T-helper 2 cell treated with Interferon-gamma antibody and Interleukin-4, amounts not matched to agents 5 μg/mL and 100 μg/mL, for 36 hours (primary cell): ENCODE results near the gene TIMM13.
A peak's percentile ranks its signal among the peaks of the same experiment; 100 is the strongest.

ENCODE experiments used
- DNase-seq: peaks from one replicate; pipeline ENCODE4 v3.0.0; 2021; ENCODE audit warnings: low spot score
- H3K27ac Mint-ChIP-seq: one replicate; pipeline ENCODE4 v1.8.0; 2021; ENCODE audit warnings: mild to moderate bottlenecking, mixed read lengths
- H3K27me3 Mint-ChIP-seq: one replicate; pipeline ENCODE4 v1.8.0; 2021; ENCODE audit warnings: low read depth, mixed read lengths
- H3K36me3 Mint-ChIP-seq: one replicate; pipeline ENCODE4 v1.8.0; 2021; ENCODE audit warnings: low read depth, mixed read lengths
- H3K4me1 Mint-ChIP-seq: one replicate; pipeline ENCODE4 v1.8.0; 2021; ENCODE audit warnings: low read depth, mixed read lengths
- H3K4me3 Mint-ChIP-seq: one replicate; pipeline ENCODE4 v1.8.0; 2022; ENCODE audit warnings: mild to moderate bottlenecking, moderate library complexity, mixed read lengths
- H3K9me3 Mint-ChIP-seq: one replicate; pipeline ENCODE4 v1.8.0; 2021; ENCODE audit warnings: mixed read lengths

Gene TIMM13

GRCh38 chr19:2446381-2446780 is 19.0 kb upstream of the TIMM13 start:
- Mint-ChIP-seq H3K4me3 (peak overlapping the region; percentile 58), H3K27me3 (no peaks in the 10 kb centered on the region), H3K4me1 (peaks cover 9% of the 10 kb centered on the region), H3K9me3 (no peaks in the 10 kb centered on the region), H3K27ac (peak overlapping the region; percentile 61), H3K36me3 (peaks cover 21% of the 10 kb centered on the region)
- DNase-seq: no peak

- Mint-ChIP-seq H3K27me3 (no peaks in the 10 kb centered on the region), H3K9me3 (no peaks in the 10 kb centered on the region), H3K27ac (no peak overlapping the region), H3K4me3 (no peak overlapping the region), H3K4me1 (peaks cover 13% of the 10 kb centered on the region), H3K36me3 (peaks cover 20% of the 10 kb centered on the region)
- no peak for DNase-seq
Observed at GRCh38 chr19:2444251-2445002, 17.0 kb upstream of the TIMM13 start.

GRCh38 chr19:2443785-2444182 is 16.4 kb upstream of the TIMM13 start:
- peaks cover 19% of the 10 kb centered on the region for H3K36me3 Mint-ChIP-seq
- no peak overlapping the region for H3K4me3 Mint-ChIP-seq
- H3K27me3 Mint-ChIP-seq: no peaks in the 10 kb centered on the region
- peaks cover 13% of the 10 kb centered on the region for H3K4me1 Mint-ChIP-seq
- no peaks in the 10 kb centered on the region for H3K9me3 Mint-ChIP-seq
- no peak overlapping the region for H3K27ac Mint-ChIP-seq
- DNase-seq: no peak

- H3K4me3 Mint-ChIP-seq: no peak overlapping the region
- H3K27ac Mint-ChIP-seq: no peak overlapping the region
- H3K9me3 Mint-ChIP-seq: no peaks in the 10 kb centered on the region
- H3K4me1 Mint-ChIP-seq: peaks cover 12% of the 10 kb centered on the region
- peaks cover 17% of the 10 kb centered on the region for H3K36me3 Mint-ChIP-seq
- no peaks in the 10 kb centered on the region for H3K27me3 Mint-ChIP-seq
- DNase-seq: no peak
Observed at GRCh38 chr19:2443116-2443784, 15.9 kb upstream of the TIMM13 start.

GRCh38 chr19:2441096-2441752 is 13.8 kb upstream of the TIMM13 start:
- Mint-ChIP-seq H3K4me3 (no peak overlapping the region), H3K9me3 (no peaks in the 10 kb centered on the region), H3K36me3 (peaks cover 16% of the 10 kb centered on the region), H3K4me1 (peaks cover 5% of the 10 kb centered on the region), H3K27me3 (no peaks in the 10 kb centered on the region), H3K27ac (no peak overlapping the region)
- DNase-seq: no peak

- Mint-ChIP-seq H3K36me3 (peaks cover 18% of the 10 kb centered on the region), H3K9me3 (no peaks in the 10 kb centered on the region), H3K27ac (no peak overlapping the region), H3K4me3 (no peak overlapping the region), H3K4me1 (peaks cover 4% of the 10 kb centered on the region), H3K27me3 (no peaks in the 10 kb centered on the region)
- DNase-seq: no peak
Observed at GRCh38 chr19:2440515-2440914, 13.1 kb upstream of the TIMM13 start.

GRCh38 chr19:2438178-2438577 is 10.8 kb upstream of the TIMM13 start:
- Mint-ChIP-seq H3K36me3 (peaks cover 21% of the 10 kb centered on the region), H3K4me1 (peaks cover 4% of the 10 kb centered on the region), H3K27me3 (no peaks in the 10 kb centered on the region), H3K9me3 (no peaks in the 10 kb centered on the region), H3K27ac (no peak overlapping the region), H3K4me3 (no peak overlapping the region)
- DNase-seq: no peak

- H3K9me3 Mint-ChIP-seq: no peaks in the 10 kb centered on the region
- no peak for DNase-seq
- peaks cover 19% of the 10 kb centered on the region for H3K36me3 Mint-ChIP-seq
- no peak overlapping the region for H3K27ac Mint-ChIP-seq
- peaks cover 4% of the 10 kb centered on the region for H3K4me1 Mint-ChIP-seq
- no peak overlapping the region for H3K4me3 Mint-ChIP-seq
- H3K27me3 Mint-ChIP-seq: no peaks in the 10 kb centered on the region
Observed at GRCh38 chr19:2436926-2437325, 9.5 kb upstream of the TIMM13 start.

GRCh38 chr19:2436384-2436783 is 9.0 kb upstream of the TIMM13 start:
- DNase-seq: no peak
- no peaks in the 10 kb centered on the region for H3K27me3 Mint-ChIP-seq
- no peak overlapping the region for H3K4me3 Mint-ChIP-seq
- H3K36me3 Mint-ChIP-seq: peaks cover 17% of the 10 kb centered on the region
- H3K4me1 Mint-ChIP-seq: peaks cover 4% of the 10 kb centered on the region
- no peak overlapping the region for H3K27ac Mint-ChIP-seq
- no peaks in the 10 kb centered on the region for H3K9me3 Mint-ChIP-seq

- Mint-ChIP-seq H3K4me3 (no peak overlapping the region), H3K36me3 (peaks cover 21% of the 10 kb centered on the region)
Observed at GRCh38 chr19:2434721-2435265, 7.4 kb upstream of the TIMM13 start.

GRCh38 chr19:2434267-2434666 is 6.9 kb upstream of the TIMM13 start:
- no peak overlapping the region for H3K4me3 Mint-ChIP-seq
- peaks cover 23% of the 10 kb centered on the region for H3K36me3 Mint-ChIP-seq
- H3K27me3 Mint-ChIP-seq: no peaks in the 10 kb centered on the region
- no peaks in the 10 kb centered on the region for H3K4me1 Mint-ChIP-seq
- no peaks in the 10 kb centered on the region for H3K9me3 Mint-ChIP-seq
- no peak overlapping the region for H3K27ac Mint-ChIP-seq
- no peak for DNase-seq

More at GRCh38 chr19:2434721-2435265, 7.4 kb upstream of the TIMM13 start:
- Mint-ChIP-seq H3K9me3 (no peaks in the 10 kb centered on the region), H3K27ac (no peak overlapping the region), H3K27me3 (no peaks in the 10 kb centered on the region), H3K4me1 (no peaks in the 10 kb centered on the region)
- DNase-seq: no peak

- DNase-seq: no peak
- H3K4me3 Mint-ChIP-seq: no peak overlapping the region
- no peaks in the 10 kb centered on the region for H3K27me3 Mint-ChIP-seq
- no peaks in the 10 kb centered on the region for H3K9me3 Mint-ChIP-seq
- peaks cover 23% of the 10 kb centered on the region for H3K36me3 Mint-ChIP-seq
- no peaks in the 10 kb centered on the region for H3K4me1 Mint-ChIP-seq
- no peak overlapping the region for H3K27ac Mint-ChIP-seq
Observed at GRCh38 chr19:2433854-2434253, 6.5 kb upstream of the TIMM13 start.

- Mint-ChIP-seq H3K9me3 (no peaks in the 10 kb centered on the region), H3K27ac (no peak overlapping the region), H3K27me3 (no peaks in the 10 kb centered on the region), H3K36me3 (peaks cover 27% of the 10 kb centered on the region), H3K4me1 (peaks cover 3% of the 10 kb centered on the region), H3K4me3 (no peak overlapping the region)
- no peak for DNase-seq
Observed at GRCh38 chr19:2432131-2432848, 4.9 kb upstream of the TIMM13 start.
